Measurements from ENCODE around the gene SRL. TPM values are rescaled to one million over a fixed set of nuclear protein-coding genes. Genes with fewer than 3 reads are reported as not detected.
A peak's percentile ranks its signal among the peaks of the same experiment; 100 is the strongest.

The SRL gene
- total RNA-seq, 1 experiment from 2014 or later: not detected

- no peak for DNase-seq (ENCODE audit: low read depth, low spot score)
- Histone ChIP-seq H3K27ac (ENCODE audit: low read length) (no peak overlapping the region), H3K36me3 (ENCODE audit: control insufficient read depth, insufficient read depth, low read length) (no peaks in the 10 kb centered on the region), H3K4me1 (ENCODE audit: control insufficient read depth, insufficient read depth, low read length) (no peaks in the 10 kb centered on the region), H3K4me3 (ENCODE audit: low read depth in 2 of 2, low read length in 2 of 2) (no peak overlapping the region), H3K9me3 (ENCODE audit: control insufficient read depth, insufficient read depth, low read depth, low read length) (no peaks in the 10 kb centered on the region), H3K27me3 (ENCODE audit: control insufficient read depth, insufficient read depth, low read length) (no peaks in the 10 kb centered on the region)
- ATAC-seq: no peak
- CTCF ChIA-PET: no interaction called here
- BruUV-seq (replicated peaks): no TSS peak
- in situ Hi-C loops (cut with HindIII; ENCODE audit: low pct_unique_long_range_greater_than_20kb, low sequenced_read_pairs): no loop called here
- POLR2A ChIA-PET: no interaction called here
- intact Hi-C loops (cut with micrococcal nuclease; ENCODE audit: unreplicated experiment): no loop called here
- TF ChIP-seq CTCF (IDR thresholded peaks at IDR 0.05): no peak
- no peak for TF ChIP-seq REST (IDR thresholded peaks at IDR 0.05; ENCODE audit: insufficient read depth in 1 of 2, low read depth in 2 of 2, low read length in 1 of 2)
- no peak for TF ChIP-seq SIN3A (IDR thresholded peaks at IDR 0.05; ENCODE audit: borderline replicate concordance, insufficient read depth, low read depth, low read length)
- no peak for TF ChIP-seq TCF7L2 (IDR thresholded peaks at IDR 0.05; ENCODE audit: low read depth, low read length)
- no peak for TF ChIP-seq POLR2AphosphoS5 (IDR thresholded peaks at IDR 0.05; ENCODE audit: low read depth, low read length)
These were observed 51.1 kb downstream of the SRL start for GRCh38 chr16:4190712-4191333.

GRCh38 chr16:4190086-4190485, 51.8 kb downstream of the SRL start:
- TF ChIP-seq TCF7L2 (IDR thresholded peaks at IDR 0.05; ENCODE audit: low read depth, low read length): no peak
- TF ChIP-seq SIN3A (IDR thresholded peaks at IDR 0.05; ENCODE audit: borderline replicate concordance, insufficient read depth, low read depth, low read length): no peak
- TF ChIP-seq CTCF (IDR thresholded peaks at IDR 0.05): no peak
- TF ChIP-seq POLR2AphosphoS5 (IDR thresholded peaks at IDR 0.05; ENCODE audit: low read depth, low read length): no peak
- intact Hi-C loops (cut with micrococcal nuclease; ENCODE audit: unreplicated experiment) (no loop called here), in situ Hi-C loops (cut with HindIII; ENCODE audit: low pct_unique_long_range_greater_than_20kb, low sequenced_read_pairs) (no loop called here)
- CTCF ChIA-PET: no interaction called here
- ATAC-seq (peak; percentile 51), DNase-seq (ENCODE audit: low read depth, low spot score) (no peak)
- POLR2A ChIA-PET: no interaction called here
- BruUV-seq (replicated peaks): no TSS peak
- no peaks in the 10 kb centered on the region for H3K9me3 ChIP-seq (ENCODE audit: control insufficient read depth, insufficient read depth, low read depth, low read length)
- H3K36me3 ChIP-seq (ENCODE audit: control insufficient read depth, insufficient read depth, low read length): no peaks in the 10 kb centered on the region
- no peaks in the 10 kb centered on the region for H3K27me3 ChIP-seq (ENCODE audit: control insufficient read depth, insufficient read depth, low read length)
- no peak overlapping the region for H3K4me3 ChIP-seq (ENCODE audit: low read depth in 2 of 2, low read length in 2 of 2)
- H3K4me1 ChIP-seq (ENCODE audit: control insufficient read depth, insufficient read depth, low read length): no peaks in the 10 kb centered on the region
- no peak overlapping the region for H3K27ac ChIP-seq (ENCODE audit: low read length)
